Measurements from ENCODE around the gene NPAS2. TPM values are rescaled to one million over a fixed set of nuclear protein-coding genes. Genes with fewer than 3 reads are reported as not detected.

NPAS2 gene
- total RNA-seq, 4 donors from 2014 or later, result 63.0 to 134 (median 115) TPM

GRCh38 chr2:100832885-100833284 is 12.9 kb downstream of the NPAS2 start:
- Histone ChIP-seq H3K27me3 (no peaks in the 10 kb centered on the region), H3K4me3 (no peak overlapping the region), H3K9me3 (peaks cover 0 to 7% of the 10 kb centered on the region in 2 donors), H3K36me3 (no peaks in the 10 kb centered on the region), H3K27ac (peak overlapping the region; percentile 50 to 74 (median 58)), H3K4me1 (peaks cover 16 to 31% (median 22%) of the 10 kb centered on the region in 4 donors)
- in situ Hi-C loops (cut with MboI; ENCODE audit: low pct_ligation_motif_present in 1 of 4, low pct_unique_long_range_greater_than_20kb in 1 of 4, low sequenced_read_pairs in 3 of 4) (no loop called here), intact Hi-C loops (cut with DNase I; ENCODE audit: low total_unique reads) (no loop called here)
- peak; percentile 68 for DNase-seq
- 51% methylated on average over 9 of the region's 9 CpGs; no CpG with 5 or more reads in 1 of the 2 donors for WGBS, 2 donors (ENCODE audit: low coverage in 1 of 2)
- TF ChIP-seq POLR2AphosphoS5 (IDR thresholded peaks at IDR 0.05), result peak; percentile 23 to 70 (median 50)
- TF ChIP-seq, protein P1, sequence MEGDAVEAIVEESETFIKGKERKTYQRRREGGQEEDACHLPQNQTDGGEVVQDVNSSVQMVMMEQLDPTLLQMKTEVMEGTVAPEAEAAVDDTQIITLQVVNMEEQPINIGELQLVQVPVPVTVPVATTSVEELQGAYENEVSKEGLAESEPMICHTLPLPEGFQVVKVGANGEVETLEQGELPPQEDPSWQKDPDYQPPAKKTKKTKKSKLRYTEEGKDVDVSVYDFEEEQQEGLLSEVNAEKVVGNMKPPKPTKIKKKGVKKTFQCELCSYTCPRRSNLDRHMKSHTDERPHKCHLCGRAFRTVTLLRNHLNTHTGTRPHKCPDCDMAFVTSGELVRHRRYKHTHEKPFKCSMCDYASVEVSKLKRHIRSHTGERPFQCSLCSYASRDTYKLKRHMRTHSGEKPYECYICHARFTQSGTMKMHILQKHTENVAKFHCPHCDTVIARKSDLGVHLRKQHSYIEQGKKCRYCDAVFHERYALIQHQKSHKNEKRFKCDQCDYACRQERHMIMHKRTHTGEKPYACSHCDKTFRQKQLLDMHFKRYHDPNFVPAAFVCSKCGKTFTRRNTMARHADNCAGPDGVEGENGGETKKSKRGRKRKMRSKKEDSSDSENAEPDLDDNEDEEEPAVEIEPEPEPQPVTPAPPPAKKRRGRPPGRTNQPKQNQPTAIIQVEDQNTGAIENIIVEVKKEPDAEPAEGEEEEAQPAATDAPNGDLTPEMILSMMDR (IDR thresholded peaks at IDR 0.05), result no peak

DNA sequence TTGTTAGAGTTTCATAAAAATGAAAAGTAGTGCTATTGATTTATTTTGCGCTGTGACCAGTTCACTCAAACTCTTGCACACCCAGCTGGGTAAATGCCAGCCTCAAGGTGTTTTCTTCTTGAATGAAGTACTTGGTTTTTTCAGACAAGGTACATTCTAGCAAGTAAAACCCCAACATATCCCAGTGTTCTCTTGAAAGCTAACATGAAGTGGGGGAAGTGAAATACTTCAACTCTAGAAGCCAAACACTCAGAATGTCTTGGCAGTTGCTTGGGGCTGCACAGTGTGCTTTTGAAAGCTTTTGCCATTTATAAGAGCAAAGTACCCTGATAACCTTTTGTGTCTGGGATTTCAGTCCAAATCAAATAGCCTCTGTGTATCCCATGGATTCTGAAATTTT is 13.4 kb downstream of the NPAS2 start:
- no peak for TF ChIP-seq POLR2A (IDR thresholded peaks at IDR 0.05)
- no peak for TF ChIP-seq EP300 (IDR thresholded peaks at IDR 0.05; ENCODE audit: low read depth)
- TF ChIP-seq, protein P1 (IDR thresholded peaks at IDR 0.05), result no peak
- TF ChIP-seq POLR2AphosphoS5 (IDR thresholded peaks at IDR 0.05), result no peak
- H3K9me3 ChIP-seq, result peaks cover 0 to 4% of the 10 kb centered on the region in 2 donors
- 57 to 77% methylated on average over 1 of the region's 1 CpG for WGBS, 2 donors (ENCODE audit: low coverage in 1 of 2)
- in situ Hi-C loops (cut with MboI; ENCODE audit: low pct_ligation_motif_present in 1 of 4, low pct_unique_long_range_greater_than_20kb in 1 of 4, low sequenced_read_pairs in 3 of 4), result no loop called here
- H3K27me3 ChIP-seq, result no peaks in the 10 kb centered on the region
- peaks cover 16 to 31% (median 22%) of the 10 kb centered on the region in 4 donors for H3K4me1 ChIP-seq
- intact Hi-C loops (cut with DNase I; ENCODE audit: low total_unique reads), result no loop called here
- no peak for DNase-seq
- no peaks in the 10 kb centered on the region for H3K36me3 ChIP-seq
- H3K27ac ChIP-seq, result peak overlapping the region; percentile 50 to 74 (median 58)
- H3K4me3 ChIP-seq, result no peak overlapping the region

DNA sequence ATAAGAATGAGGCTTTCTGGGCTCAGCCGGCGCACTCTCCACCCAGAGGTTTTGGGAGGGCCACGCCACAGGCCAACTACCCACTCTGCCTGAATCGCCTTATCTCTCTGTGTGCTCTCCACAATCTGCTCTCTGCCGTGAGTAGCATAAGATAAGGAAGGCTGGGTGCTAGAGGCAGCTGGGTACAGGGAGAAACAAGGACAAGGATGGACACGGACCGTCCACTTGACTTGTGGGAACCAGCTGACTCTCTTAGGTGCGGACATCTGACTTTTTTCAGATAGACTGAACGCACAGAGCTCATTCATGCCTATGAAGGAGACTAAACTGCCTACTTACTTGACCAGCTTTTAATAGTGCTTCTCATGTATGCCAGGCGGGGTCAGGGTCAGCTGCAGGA is 14.3 kb downstream of the NPAS2 start:
- Histone ChIP-seq H3K4me1 (peaks cover 16 to 31% (median 22%) of the 10 kb centered on the region in 4 donors), H3K27ac (no peak overlapping the region), H3K4me3 (no peak overlapping the region), H3K9me3 (no peaks in the 10 kb centered on the region), H3K27me3 (no peaks in the 10 kb centered on the region), H3K36me3 (no peaks in the 10 kb centered on the region)
- in situ Hi-C loops (cut with MboI; ENCODE audit: low pct_ligation_motif_present in 1 of 4, low pct_unique_long_range_greater_than_20kb in 1 of 4, low sequenced_read_pairs in 3 of 4), result no loop called here
- no peak for TF ChIP-seq POLR2A (IDR thresholded peaks at IDR 0.05)
- no peak for TF ChIP-seq POLR2AphosphoS5 (IDR thresholded peaks at IDR 0.05)
- TF ChIP-seq EP300 (IDR thresholded peaks at IDR 0.05; ENCODE audit: low read depth), result no peak
- intact Hi-C loops (cut with DNase I; ENCODE audit: low total_unique reads), result no loop called here
- WGBS, 2 donors (ENCODE audit: low coverage in 1 of 2), result 89 to 92% methylated on average over 3 to 10 of the region's 10 CpGs
- no peak for DNase-seq

GRCh38 chr2:100835006-100835659 is 15.2 kb downstream of the NPAS2 start:
- WGBS, 2 donors (ENCODE audit: low coverage in 1 of 2), result 62 to 74% methylated on average over 16 of the region's 16 CpGs
- intact Hi-C loops (cut with DNase I; ENCODE audit: low total_unique reads) (no loop called here), in situ Hi-C loops (cut with MboI; ENCODE audit: low pct_ligation_motif_present in 1 of 4, low pct_unique_long_range_greater_than_20kb in 1 of 4, low sequenced_read_pairs in 3 of 4) (no loop called here)
- Histone ChIP-seq H3K4me1 (peaks cover 16 to 31% (median 22%) of the 10 kb centered on the region in 4 donors), H3K4me3 (no peak overlapping the region), H3K27ac (no peak overlapping the region), H3K9me3 (no peaks in the 10 kb centered on the region), H3K27me3 (no peaks in the 10 kb centered on the region), H3K36me3 (no peaks in the 10 kb centered on the region)
- DNase-seq, result no peak
- TF ChIP-seq, protein P1 (IDR thresholded peaks at IDR 0.05), result no peak
- no peak for TF ChIP-seq EP300 (IDR thresholded peaks at IDR 0.05; ENCODE audit: low read depth)
- TF ChIP-seq POLR2AphosphoS5 (IDR thresholded peaks at IDR 0.05), result no peak
- TF ChIP-seq POLR2A (IDR thresholded peaks at IDR 0.05), result no peak

Measured in transverse colon (tissue), 4 donors.